ENCODE data around the gene C15orf61.

Gene C15orf61

GRCh38 chr15:67558502-67558901, 37.6 kb downstream of the C15orf61 start:
- Histone ChIP-seq H3K36me3 (ENCODE audit: insufficient read depth, low read length) (peaks cover 4% of the 10 kb centered on the region), H3K9me3 (replicated peaks; ENCODE audit: low read length) (no peaks in the 10 kb centered on the region)

GRCh38 chr15:67559158-67559557, 38.2 kb downstream of the C15orf61 start:
- no peak overlapping the region for H3K9ac ChIP-seq (ENCODE audit: low read depth, low read length)
- H3K9me3 ChIP-seq (replicated peaks; ENCODE audit: low read length), result no peaks in the 10 kb centered on the region
- no peak overlapping the region for H3K4me3 ChIP-seq (ENCODE audit: low read length)
- no peaks in the 10 kb centered on the region for H3K27me3 ChIP-seq (ENCODE audit: control insufficient read depth, insufficient read depth, low read length)
- peaks cover 4% of the 10 kb centered on the region for H3K36me3 ChIP-seq (ENCODE audit: insufficient read depth, low read length)
- no peak overlapping the region for H3K4me2 ChIP-seq (ENCODE audit: low read length)
- H3K4me1 ChIP-seq (ENCODE audit: control insufficient read depth, insufficient read depth, low read length), result no peaks in the 10 kb centered on the region

More at GRCh38 chr15:67558502-67558901, 37.6 kb downstream of the C15orf61 start:
- Histone ChIP-seq H3K4me1 (ENCODE audit: control insufficient read depth, insufficient read depth, low read length) (no peaks in the 10 kb centered on the region), H3K27me3 (ENCODE audit: control insufficient read depth, insufficient read depth, low read length) (no peaks in the 10 kb centered on the region), H3K4me2 (ENCODE audit: low read length) (no peak overlapping the region), H3K9ac (ENCODE audit: low read depth, low read length) (no peak overlapping the region), H3K4me3 (ENCODE audit: low read length) (no peak overlapping the region)

GRCh38 chr15:67559576-67559975, 38.6 kb downstream of the C15orf61 start:
- Histone ChIP-seq H3K9me3 (replicated peaks; ENCODE audit: low read length) (no peaks in the 10 kb centered on the region), H3K4me1 (ENCODE audit: control insufficient read depth, insufficient read depth, low read length) (no peaks in the 10 kb centered on the region), H3K4me3 (ENCODE audit: low read length) (no peak overlapping the region), H3K27me3 (ENCODE audit: control insufficient read depth, insufficient read depth, low read length) (no peaks in the 10 kb centered on the region), H3K9ac (ENCODE audit: low read depth, low read length) (no peak overlapping the region), H3K4me2 (ENCODE audit: low read length) (no peak overlapping the region), H3K36me3 (ENCODE audit: insufficient read depth, low read length) (peaks cover 4% of the 10 kb centered on the region)

GRCh38 chr15:67560320-67560719, 39.4 kb downstream of the C15orf61 start:
- H3K4me3 ChIP-seq (ENCODE audit: low read length), result no peak overlapping the region
- H3K36me3 ChIP-seq (ENCODE audit: insufficient read depth, low read length), result peaks cover 4% of the 10 kb centered on the region
- H3K4me1 ChIP-seq (ENCODE audit: control insufficient read depth, insufficient read depth, low read length), result no peaks in the 10 kb centered on the region
- H3K9me3 ChIP-seq (replicated peaks; ENCODE audit: low read length), result no peaks in the 10 kb centered on the region
- no peak overlapping the region for H3K4me2 ChIP-seq (ENCODE audit: low read length)
- no peaks in the 10 kb centered on the region for H3K27me3 ChIP-seq (ENCODE audit: control insufficient read depth, insufficient read depth, low read length)
- H3K9ac ChIP-seq (ENCODE audit: low read depth, low read length), result no peak overlapping the region

- H3K9me3 ChIP-seq (replicated peaks; ENCODE audit: low read length), result no peaks in the 10 kb centered on the region
- no peaks in the 10 kb centered on the region for H3K4me1 ChIP-seq (ENCODE audit: control insufficient read depth, insufficient read depth, low read length)
- H3K27me3 ChIP-seq (ENCODE audit: control insufficient read depth, insufficient read depth, low read length), result no peaks in the 10 kb centered on the region
- H3K36me3 ChIP-seq (ENCODE audit: insufficient read depth, low read length), result no peaks in the 10 kb centered on the region
- H3K4me3 ChIP-seq (ENCODE audit: low read length), result no peak overlapping the region
- H3K9ac ChIP-seq (ENCODE audit: low read depth, low read length), result no peak overlapping the region
- H3K4me2 ChIP-seq (ENCODE audit: low read length), result no peak overlapping the region
Observed at GRCh38 chr15:67563092-67563491, 42.2 kb downstream of the C15orf61 start.

GRCh38 chr15:67564021-67564967, 43.4 kb downstream of the C15orf61 start:
- no peak overlapping the region for H3K4me2 ChIP-seq (ENCODE audit: low read length)
- H3K9ac ChIP-seq (ENCODE audit: low read depth, low read length), result no peak overlapping the region
- H3K9me3 ChIP-seq (replicated peaks; ENCODE audit: low read length), result no peaks in the 10 kb centered on the region
- H3K36me3 ChIP-seq (ENCODE audit: insufficient read depth, low read length), result no peaks in the 10 kb centered on the region
- H3K4me3 ChIP-seq (ENCODE audit: low read length), result no peak overlapping the region
- H3K27me3 ChIP-seq (ENCODE audit: control insufficient read depth, insufficient read depth, low read length), result no peaks in the 10 kb centered on the region
- H3K4me1 ChIP-seq (ENCODE audit: control insufficient read depth, insufficient read depth, low read length), result no peaks in the 10 kb centered on the region

GRCh38 chr15:67564968-67565345, 44.0 kb downstream of the C15orf61 start:
- H3K27me3 ChIP-seq (ENCODE audit: control insufficient read depth, insufficient read depth, low read length), result no peaks in the 10 kb centered on the region

GRCh38 chr15:67569668-67570067, 48.7 kb downstream of the C15orf61 start:
- no peaks in the 10 kb centered on the region for H3K27me3 ChIP-seq (ENCODE audit: control insufficient read depth, insufficient read depth, low read length)
- no peak overlapping the region for H3K4me2 ChIP-seq (ENCODE audit: low read length)

More at GRCh38 chr15:67564968-67565345, 44.0 kb downstream of the C15orf61 start:
- H3K4me1 ChIP-seq (ENCODE audit: control insufficient read depth, insufficient read depth, low read length), result no peaks in the 10 kb centered on the region
- no peak overlapping the region for H3K9ac ChIP-seq (ENCODE audit: low read depth, low read length)
- H3K9me3 ChIP-seq (replicated peaks; ENCODE audit: low read length), result no peaks in the 10 kb centered on the region
- H3K4me2 ChIP-seq (ENCODE audit: low read length), result no peak overlapping the region
- H3K36me3 ChIP-seq (ENCODE audit: insufficient read depth, low read length), result no peaks in the 10 kb centered on the region
- H3K4me3 ChIP-seq (ENCODE audit: low read length), result no peak overlapping the region

GRCh38 chr15:67570875-67571647, 50.1 kb downstream of the C15orf61 start:
- H3K9me3 ChIP-seq (replicated peaks; ENCODE audit: low read length), result no peaks in the 10 kb centered on the region
- H3K9ac ChIP-seq (ENCODE audit: low read depth, low read length), result no peak overlapping the region
- H3K27me3 ChIP-seq (ENCODE audit: control insufficient read depth, insufficient read depth, low read length), result no peaks in the 10 kb centered on the region
- H3K36me3 ChIP-seq (ENCODE audit: insufficient read depth, low read length), result no peaks in the 10 kb centered on the region
- no peak overlapping the region for H3K4me2 ChIP-seq (ENCODE audit: low read length)
- no peaks in the 10 kb centered on the region for H3K4me1 ChIP-seq (ENCODE audit: control insufficient read depth, insufficient read depth, low read length)
- no peak overlapping the region for H3K4me3 ChIP-seq (ENCODE audit: low read length)

More at GRCh38 chr15:67569668-67570067, 48.7 kb downstream of the C15orf61 start:
- H3K4me1 ChIP-seq (ENCODE audit: control insufficient read depth, insufficient read depth, low read length), result no peaks in the 10 kb centered on the region
- no peak overlapping the region for H3K9ac ChIP-seq (ENCODE audit: low read depth, low read length)
- H3K4me3 ChIP-seq (ENCODE audit: low read length), result no peak overlapping the region
- H3K9me3 ChIP-seq (replicated peaks; ENCODE audit: low read length), result no peaks in the 10 kb centered on the region
- H3K36me3 ChIP-seq (ENCODE audit: insufficient read depth, low read length), result no peaks in the 10 kb centered on the region

- H3K4me2 ChIP-seq (ENCODE audit: low read length), result no peak overlapping the region
- H3K4me1 ChIP-seq (ENCODE audit: control insufficient read depth, insufficient read depth, low read length), result no peaks in the 10 kb centered on the region
- H3K4me3 ChIP-seq (ENCODE audit: low read length), result no peak overlapping the region
- H3K9me3 ChIP-seq (replicated peaks; ENCODE audit: low read length), result no peaks in the 10 kb centered on the region
- H3K27me3 ChIP-seq (ENCODE audit: control insufficient read depth, insufficient read depth, low read length), result no peaks in the 10 kb centered on the region
- no peaks in the 10 kb centered on the region for H3K36me3 ChIP-seq (ENCODE audit: insufficient read depth, low read length)
- H3K9ac ChIP-seq (ENCODE audit: low read depth, low read length), result no peak overlapping the region
Observed at GRCh38 chr15:67571648-67572415, 50.9 kb downstream of the C15orf61 start.

GRCh38 chr15:67573194-67573593, 52.3 kb downstream of the C15orf61 start:
- Histone ChIP-seq H3K9me3 (replicated peaks; ENCODE audit: low read length) (no peaks in the 10 kb centered on the region), H3K36me3 (ENCODE audit: insufficient read depth, low read length) (no peaks in the 10 kb centered on the region), H3K9ac (ENCODE audit: low read depth, low read length) (no peak overlapping the region), H3K4me2 (ENCODE audit: low read length) (no peak overlapping the region), H3K27me3 (ENCODE audit: control insufficient read depth, insufficient read depth, low read length) (no peaks in the 10 kb centered on the region), H3K4me3 (ENCODE audit: low read length) (no peak overlapping the region), H3K4me1 (ENCODE audit: control insufficient read depth, insufficient read depth, low read length) (no peaks in the 10 kb centered on the region)
